Mucosa of gallbladder (tissue), 1 donor: Measurements from ENCODE around the gene GLIS1. TPM values are rescaled to one million over a fixed set of nuclear protein-coding genes. Genes with fewer than 3 reads are reported as not detected.

ENCODE experiments used
- DNase-seq: peaks from one replicate; pipeline ENCODE4 v3.0.0-alpha.2; 2020; ENCODE audit warnings: low spot score
- total RNA-seq: library from RNA; stranded (reverse); gene quantifications from one replicate; pipeline ENCODE4 v1.2.1, GENCODE V29; 2021
- donor health status: DM: no; HTN: no; CAD: no.

The GLIS1 gene
- total RNA-seq, 1 donor from 2014 or later: 0.17 TPM

GRCh38 chr1:53594391-53595180, 144.4 kb downstream of the GLIS1 start:
- DNase-seq: no peak

GRCh38 chr1:53593758-53594380, 145.1 kb downstream of the GLIS1 start:
- DNase-seq: peak; percentile 52

- DNase-seq: no peak
These were observed 145.8 kb downstream of the GLIS1 start for GRCh38 chr1:53592985-53593757.

GRCh38 chr1:53592521-53592982, 146.4 kb downstream of the GLIS1 start:
- DNase-seq: peak; percentile 65

GRCh38 chr1:53591924-53592323, 147.0 kb downstream of the GLIS1 start:
- DNase-seq: no peak

- no peak for DNase-seq
These were observed 148.1 kb downstream of the GLIS1 start for GRCh38 chr1:53590531-53591515.

GRCh38 chr1:53590104-53590503, 148.9 kb downstream of the GLIS1 start:
- DNase-seq: no peak

- no peak for DNase-seq
These were observed 149.7 kb downstream of the GLIS1 start for GRCh38 chr1:53589043-53589887.

- DNase-seq: no peak
These were observed 150.7 kb downstream of the GLIS1 start for GRCh38 chr1:53588053-53588779.

GRCh38 chr1:53587252-53587988, 151.5 kb downstream of the GLIS1 start:
- no peak for DNase-seq

GRCh38 chr1:53586765-53587164, 152.2 kb downstream of the GLIS1 start:
- no peak for DNase-seq

GRCh38 chr1:53585565-53585964, 153.4 kb downstream of the GLIS1 start:
- DNase-seq: no peak

- DNase-seq: no peak
These were observed 153.8 kb downstream of the GLIS1 start for GRCh38 chr1:53585129-53585528.

GRCh38 chr1:53584777-53585107, 154.2 kb downstream of the GLIS1 start:
- DNase-seq: no peak

GRCh38 chr1:53583868-53584776, 154.8 kb downstream of the GLIS1 start:
- no peak for DNase-seq

- DNase-seq: no peak
These were observed 155.7 kb downstream of the GLIS1 start for GRCh38 chr1:53583021-53583867.
